HG03280 (cell line): ENCODE data around the gene HSPA12B.

Experiments used
- ATAC-seq: cut with Tn5 transposase; IDR thresholded peaks from one replicate; pipeline ENCODE4 v1.9.1; 2021; ENCODE audit warnings: mild to moderate bottlenecking, moderate library complexity; ENCODE audit not compliant: unreplicated experiment

HSPA12B gene, protein sequence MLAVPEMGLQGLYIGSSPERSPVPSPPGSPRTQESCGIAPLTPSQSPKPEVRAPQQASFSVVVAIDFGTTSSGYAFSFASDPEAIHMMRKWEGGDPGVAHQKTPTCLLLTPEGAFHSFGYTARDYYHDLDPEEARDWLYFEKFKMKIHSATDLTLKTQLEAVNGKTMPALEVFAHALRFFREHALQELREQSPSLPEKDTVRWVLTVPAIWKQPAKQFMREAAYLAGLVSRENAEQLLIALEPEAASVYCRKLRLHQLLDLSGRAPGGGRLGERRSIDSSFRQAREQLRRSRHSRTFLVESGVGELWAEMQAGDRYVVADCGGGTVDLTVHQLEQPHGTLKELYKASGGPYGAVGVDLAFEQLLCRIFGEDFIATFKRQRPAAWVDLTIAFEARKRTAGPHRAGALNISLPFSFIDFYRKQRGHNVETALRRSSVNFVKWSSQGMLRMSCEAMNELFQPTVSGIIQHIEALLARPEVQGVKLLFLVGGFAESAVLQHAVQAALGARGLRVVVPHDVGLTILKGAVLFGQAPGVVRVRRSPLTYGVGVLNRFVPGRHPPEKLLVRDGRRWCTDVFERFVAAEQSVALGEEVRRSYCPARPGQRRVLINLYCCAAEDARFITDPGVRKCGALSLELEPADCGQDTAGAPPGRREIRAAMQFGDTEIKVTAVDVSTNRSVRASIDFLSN

DNA sequence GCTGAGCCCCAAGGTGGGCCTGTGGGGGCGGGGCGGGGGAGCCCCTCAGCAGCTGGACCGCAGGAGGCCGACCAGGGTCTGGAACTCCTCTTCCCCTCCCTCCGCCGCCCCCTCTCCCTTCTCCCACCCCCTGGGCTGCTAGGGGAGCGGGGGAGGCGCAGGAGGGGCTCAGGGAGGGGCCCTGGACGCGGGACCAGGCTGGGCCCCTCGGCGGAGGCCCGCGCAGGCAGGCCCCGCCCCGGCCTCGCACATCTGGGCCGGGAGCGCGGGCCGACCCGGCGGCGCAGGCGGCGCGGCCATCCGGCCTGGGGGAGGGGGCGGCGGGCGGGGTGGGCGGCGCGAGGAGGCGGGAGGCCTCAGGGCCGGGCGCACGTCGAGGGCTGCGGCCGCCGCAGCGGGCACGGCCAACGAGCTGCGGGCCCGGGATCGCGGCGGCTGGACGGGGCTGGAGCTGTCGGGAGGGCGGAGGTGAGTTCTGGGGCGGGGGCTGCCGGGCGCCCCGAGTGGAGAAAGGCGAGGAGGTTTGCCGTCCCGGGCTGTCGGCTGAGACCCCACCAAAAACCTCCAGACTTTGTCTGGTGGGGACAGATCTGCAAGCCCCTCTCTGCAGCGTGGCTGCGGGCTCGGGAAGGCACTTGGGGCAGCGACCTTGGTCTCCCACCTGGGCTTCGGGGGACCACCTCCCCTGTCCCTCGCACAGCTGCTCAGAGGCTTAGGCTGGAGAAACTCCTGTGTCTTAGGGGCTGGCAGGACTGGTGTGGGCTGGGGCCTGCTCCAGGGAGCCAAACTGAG lies at the start of gene HSPA12B:
TSS of gene HSPA12B (plus strand) at position 359 of the 792 bp plus-strand sequence. CDS start 5,990 bp downstream, outside the sequence.
- ATAC-seq: no peak

DNA sequence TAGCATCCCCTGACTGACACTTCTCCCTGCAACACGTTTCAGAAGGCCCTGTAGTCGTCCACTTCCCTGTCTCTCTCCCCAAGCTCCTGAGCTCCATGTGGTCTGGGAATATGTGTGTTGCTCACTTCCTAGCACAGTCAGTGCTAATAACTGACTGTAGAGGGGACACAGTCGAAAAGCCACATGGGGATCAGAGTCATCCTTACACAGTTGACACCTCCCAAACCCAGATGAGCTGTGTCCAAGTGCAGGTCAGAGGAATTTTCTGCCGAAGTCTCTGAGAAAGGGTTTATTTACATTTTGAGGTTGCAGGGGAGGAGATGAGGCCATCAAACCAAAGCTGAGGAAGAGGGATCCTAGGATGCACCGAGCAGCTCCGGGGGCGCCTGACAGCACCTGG lies 47.1 kb upstream of the HSPA12B start:
- ATAC-seq: no peak

DNA sequence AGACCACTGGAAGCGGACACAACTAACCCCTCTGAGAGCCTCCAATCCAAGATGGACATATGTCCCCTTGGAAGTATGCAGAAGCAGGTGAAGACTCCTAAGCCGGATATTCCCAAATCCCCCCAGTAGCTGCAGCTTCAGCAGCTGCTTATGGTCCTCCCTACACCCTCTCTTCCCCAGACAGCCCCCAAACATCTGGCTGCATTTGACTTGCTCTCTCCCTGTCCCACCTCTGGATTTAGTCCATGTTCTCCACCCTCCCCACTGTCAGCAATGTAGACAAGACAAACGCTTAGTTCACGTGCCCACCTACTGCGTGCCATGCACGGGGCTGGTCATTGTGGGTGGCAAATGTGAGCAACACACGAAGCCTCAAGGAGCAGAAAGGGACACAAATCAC lies 46.1 kb upstream of the HSPA12B start:
- ATAC-seq: no peak

DNA sequence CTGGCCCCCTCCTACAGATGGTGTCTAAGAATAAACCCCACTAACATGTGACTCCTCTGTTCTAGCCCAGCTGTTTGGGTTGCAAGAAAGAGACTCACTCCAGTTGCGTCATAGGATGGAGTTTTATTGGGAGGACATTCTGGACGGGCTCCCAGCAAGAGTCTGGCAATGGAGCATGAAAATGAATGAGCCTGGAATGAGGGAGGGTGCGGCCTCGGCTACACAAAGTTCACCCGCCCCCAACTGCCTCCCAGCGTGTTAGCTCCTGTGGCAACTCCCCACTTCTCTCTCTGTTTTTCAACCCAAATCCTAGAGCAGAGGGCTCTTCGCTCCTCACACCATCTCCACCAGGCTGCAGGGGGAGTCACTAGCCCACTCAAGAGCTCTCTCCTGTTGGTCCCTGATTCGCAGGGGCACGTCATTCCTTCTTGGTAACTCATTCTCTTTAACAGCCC lies 45.6 kb upstream of the HSPA12B start:
- ATAC-seq: no peak

DNA sequence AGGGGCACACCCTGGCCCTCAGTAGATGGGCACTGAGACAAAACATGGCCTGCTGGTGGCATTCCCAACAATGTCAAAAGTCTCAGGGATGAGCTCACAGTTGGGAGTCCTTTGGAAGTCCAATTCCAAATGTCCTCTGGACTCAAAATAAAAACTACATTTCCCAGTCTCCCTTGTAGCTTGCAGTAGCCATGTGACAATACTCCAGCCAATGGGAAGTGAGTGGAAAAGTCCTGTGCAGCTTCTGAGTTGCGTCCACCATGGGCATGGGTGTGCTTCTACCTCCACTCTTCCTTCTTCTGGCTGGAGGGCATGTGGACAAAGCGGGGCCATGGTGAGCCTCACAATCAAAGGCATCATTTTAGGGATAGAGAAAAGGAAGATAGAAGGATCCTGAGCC lies 44.8 kb upstream of the HSPA12B start:
- no peak for ATAC-seq

DNA sequence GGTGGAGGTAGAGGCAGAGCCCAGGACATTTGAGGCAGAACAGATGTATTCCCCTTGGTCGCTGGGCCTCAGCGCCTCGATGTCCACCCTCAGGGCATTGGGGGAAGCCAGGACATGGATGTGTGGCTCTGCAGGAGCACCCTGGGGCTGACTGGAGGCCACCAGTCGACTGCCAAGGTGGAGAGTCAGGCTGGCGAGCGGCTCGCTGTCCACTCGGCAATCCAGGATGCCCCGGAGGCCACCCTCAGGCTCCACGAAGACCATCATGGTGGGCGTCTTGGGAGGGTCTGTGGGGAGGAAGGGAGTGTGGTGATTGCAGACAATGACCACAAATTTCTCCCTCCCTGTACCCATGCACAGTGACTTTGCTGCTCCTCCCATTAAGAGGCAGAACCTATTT lies 42.5 kb upstream of the HSPA12B start:
- no peak for ATAC-seq

DNA sequence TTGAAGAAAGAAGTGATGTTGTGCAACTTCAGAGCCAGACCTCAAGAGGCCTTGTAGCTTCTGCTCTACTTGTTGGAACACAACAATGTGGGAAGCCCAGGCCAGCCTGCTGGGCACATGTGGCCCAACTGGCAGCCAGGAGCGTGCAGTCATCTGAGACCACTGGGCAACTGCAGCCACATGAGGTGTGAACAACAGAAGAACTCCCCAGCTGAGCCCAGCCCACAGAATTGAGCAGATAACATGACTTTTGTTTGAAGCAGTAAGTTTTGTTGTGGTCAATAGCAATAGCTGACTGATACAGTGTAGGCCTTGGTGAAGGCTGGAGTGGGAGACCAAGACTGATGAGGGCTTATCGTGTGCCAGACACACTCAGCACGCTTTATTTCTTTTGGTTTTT lies 42.1 kb upstream of the HSPA12B start:
- ATAC-seq: no peak

DNA sequence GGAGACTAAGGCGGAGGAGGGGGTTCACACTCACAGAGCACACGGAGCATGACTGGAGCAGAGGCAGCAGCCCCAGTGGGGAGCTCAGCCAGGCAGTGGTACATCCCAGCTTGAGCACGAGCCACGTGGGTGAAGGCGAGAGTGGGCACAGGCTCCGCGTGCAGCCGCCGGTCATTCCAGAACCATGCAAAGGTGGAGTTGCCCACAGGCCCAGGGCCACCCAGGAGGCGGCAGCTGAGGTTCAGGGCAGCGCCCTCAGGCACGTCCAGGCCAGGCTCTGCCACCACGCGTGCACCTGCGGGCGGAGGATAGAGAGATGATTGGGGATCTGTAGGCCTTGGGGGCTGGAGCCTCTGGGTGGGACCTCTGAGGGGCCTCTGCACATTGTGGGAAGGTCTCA lies 41.2 kb upstream of the HSPA12B start:
- ATAC-seq: no peak

DNA sequence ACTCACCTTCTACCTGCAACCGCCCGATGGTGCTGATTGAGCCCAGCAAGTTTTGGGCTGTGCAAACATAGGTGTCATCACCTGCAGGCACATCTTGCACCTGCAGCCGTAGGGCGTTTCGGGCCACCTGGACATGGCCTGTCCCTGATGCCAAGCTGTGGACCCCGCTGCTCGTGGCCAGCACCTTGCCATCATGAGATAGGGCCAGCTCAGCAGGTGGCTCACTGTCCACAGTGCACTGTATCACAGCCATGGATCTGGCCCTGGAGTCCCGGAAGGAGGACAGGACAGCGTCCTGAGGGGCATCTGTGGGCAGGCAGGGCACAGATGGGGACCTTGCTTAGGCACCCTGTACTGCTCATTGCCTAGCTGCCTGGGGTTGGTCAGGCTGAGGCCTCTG lies 40.6 kb upstream of the HSPA12B start:
- no peak for ATAC-seq

DNA sequence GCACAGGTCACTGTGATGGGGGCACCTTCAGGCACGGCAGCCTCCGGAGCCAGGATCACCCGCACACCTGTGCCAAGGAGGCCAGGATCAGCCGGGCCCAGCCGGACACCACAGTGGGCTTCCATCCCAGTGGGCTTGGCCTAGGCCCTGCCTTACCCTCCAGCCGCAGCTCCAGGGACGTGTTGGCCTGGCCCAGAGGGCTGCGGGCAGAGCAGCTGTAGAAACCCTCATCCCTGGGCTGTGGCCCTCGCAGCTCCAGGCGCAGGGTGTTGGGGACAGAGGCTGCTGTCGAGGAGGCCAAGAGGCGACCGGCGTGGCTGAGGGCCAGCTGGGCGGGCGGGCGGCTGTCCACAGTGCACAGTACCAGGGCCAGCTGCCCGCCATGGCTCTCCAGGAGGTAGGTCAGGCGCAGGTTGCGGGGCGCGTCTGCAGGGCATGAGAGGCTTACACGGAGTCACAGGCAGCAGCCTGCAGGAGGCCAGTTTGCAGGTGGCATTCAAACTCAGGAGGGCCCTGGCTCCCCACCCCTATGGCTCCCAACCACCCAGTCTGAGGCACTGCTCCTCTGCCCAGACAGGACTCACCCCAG lies 39.7 kb upstream of the HSPA12B start:
- ATAC-seq: no peak

DNA sequence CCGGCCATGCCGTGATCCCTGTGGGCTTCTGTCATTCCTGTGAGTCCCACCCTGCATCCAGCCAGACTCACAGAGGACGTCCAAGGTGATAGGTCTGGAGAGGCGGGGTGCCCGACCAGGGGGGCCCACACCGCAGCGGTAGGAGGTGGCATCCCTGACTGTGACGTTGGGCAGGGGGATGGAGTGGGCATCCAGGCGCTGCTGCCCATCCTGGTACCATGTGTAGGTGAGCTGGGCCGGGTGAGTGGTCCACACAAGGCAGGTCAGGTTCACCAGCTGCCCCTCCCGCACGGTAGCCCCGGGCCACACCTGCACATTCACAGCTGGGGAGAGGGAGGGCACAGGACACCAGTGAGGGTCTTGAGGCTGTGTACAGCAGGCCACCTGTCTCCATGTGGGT lies 39.1 kb upstream of the HSPA12B start:
- ATAC-seq: no peak

DNA sequence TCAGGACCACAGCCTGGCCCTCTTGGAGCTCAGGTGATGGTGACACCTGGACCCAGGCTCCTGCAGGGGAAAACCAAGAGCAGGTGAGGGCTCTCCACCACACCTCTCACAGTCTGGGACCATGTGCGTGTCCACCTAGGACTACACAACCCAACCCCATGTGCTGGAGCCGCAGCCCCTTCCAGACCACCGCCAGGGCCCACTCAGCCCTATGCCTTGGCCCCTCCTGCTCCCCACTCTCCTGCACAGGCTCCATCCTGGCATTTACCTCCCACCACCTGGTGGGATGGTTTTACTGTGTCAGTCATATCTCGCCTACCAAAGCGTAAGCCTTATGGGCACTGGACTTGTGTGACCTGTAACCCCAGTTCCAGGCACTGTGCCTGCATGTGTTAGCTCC lies 37.6 kb upstream of the HSPA12B start:
- no peak for ATAC-seq

DNA sequence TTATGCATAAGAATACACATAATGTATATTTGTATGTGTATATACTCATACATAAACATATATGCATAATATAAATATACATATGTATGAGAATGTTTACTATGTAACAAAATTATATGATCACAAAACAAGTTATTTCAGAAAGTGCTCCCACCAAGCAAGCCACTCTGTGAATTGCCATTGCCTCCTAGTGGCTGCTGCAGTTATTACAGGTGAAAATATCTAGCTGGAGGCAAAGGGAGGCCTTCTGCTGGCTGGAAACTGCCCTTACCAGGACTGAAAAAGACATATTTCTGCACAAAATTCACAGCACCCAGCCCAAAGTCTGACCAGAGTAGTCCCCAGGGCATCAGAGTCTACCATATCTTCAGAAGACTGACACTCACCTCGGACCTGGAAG lies 36.3 kb upstream of the HSPA12B start:
- ATAC-seq: no peak

DNA sequence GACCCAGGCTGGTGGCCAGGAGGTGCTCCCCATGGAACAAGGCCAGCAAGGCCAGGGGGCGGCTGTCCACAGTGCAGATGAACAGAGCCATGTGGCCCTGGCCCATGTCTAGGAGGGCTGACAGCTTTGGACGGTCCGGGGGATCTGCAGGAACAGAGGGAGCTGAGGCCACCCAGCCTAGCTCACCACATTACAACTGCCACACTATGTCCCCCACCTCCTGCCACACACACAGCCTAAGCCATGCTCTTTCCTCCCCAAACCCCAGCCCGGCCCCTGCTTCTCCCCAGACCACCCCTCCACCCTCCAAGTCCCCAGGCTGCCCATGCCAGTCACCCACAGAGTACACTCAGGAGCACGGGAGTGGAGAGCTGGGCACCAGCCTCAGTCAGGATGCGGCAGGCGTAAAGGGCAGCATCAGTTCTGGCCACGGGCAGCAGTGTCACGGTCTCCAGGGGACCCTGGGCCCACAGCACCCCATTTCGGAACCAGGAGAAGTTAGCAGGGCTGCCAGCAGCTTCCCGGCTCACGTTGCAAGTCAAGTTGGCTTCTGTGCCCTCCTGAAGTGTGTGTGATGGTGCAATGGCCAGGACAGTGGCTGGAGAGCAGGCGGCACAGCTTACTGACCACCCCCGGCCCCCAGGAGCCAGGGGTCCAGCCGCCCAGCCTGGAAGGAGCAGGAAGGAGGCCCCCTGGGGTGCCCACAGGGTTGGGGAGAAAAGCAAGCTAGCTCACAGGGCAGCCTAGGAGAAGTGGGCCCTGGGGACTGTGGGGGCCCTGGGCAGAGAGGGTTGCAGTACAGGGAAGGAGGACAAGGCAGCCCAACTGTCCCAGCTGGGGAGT lies 35.5 kb upstream of the HSPA12B start:
- no peak for ATAC-seq

DNA sequence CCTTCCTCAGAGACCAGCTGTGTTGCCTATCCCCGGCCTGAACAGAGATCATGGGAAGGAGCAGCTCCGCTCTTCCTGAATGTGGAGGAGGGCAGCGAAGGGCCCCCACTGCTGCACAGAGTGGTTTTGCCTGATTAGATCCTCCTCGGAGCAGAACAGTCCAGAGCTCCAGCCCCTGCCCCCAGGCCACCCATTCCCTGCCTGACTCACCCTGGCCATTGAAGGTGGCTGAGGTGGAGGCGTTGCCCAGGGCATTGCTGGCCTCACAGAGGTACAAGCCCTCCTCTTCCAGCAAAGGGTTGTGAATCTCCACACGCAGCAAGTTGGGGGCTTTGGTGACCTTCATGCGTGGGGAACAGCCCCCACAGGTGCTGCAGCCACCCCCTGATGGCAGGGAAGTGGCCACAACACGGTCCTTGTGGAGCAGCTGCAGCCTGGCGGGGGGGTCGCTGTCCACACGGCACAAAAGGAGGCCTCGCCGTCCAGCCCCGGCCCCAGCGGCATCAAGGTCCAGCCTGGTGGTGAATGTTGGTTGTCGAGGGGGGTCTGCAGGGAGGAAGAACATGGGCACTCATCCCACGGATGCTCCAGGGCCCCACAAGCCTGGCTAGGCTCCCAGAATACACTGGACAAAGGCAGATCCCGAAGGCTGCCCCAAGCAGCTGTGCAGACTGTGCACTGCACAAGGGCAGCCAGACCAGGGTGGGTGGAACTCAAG lies 34.7 kb upstream of the HSPA12B start:
- ATAC-seq: no peak

DNA sequence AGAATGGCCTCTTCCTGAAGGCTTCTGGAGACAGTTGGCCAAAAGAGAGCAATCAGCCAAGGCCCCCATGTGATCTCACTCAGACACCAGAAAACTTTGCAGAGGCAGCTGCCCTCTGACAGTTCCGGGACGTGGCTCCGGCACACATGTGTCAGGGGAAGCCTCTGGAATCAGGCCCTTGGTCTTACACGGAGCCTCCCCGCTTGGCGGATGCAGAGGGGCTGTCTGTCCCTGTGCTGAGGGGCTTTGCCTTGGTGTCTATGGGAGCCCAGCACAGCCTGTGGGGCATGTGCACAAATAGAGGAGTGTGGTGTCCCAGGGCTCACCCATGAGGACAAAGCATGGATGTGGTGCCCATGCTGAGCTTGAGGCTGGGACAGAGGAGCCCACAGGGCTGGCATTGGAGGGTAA lies 33.9 kb upstream of the HSPA12B start:
- no peak for ATAC-seq

DNA sequence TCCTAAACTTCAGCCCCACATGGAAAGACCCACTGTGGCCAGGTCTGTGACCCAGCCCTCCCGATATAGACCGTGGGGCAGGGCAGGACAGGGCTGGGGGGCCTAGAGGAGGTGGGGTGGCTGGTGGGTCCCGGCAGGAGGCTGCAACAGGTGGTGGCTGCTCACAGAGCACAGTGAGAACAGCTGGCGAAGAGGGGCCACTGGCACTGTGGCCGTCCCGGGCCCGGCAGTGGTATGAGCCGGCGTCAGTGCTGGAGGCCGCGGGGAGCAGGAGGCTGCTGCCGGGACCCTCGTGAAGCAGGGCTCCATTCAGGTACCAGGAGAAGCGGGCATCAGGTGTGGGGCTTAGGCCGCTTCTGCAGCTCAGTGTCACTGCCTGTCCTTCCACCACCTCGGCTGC lies 33.4 kb upstream of the HSPA12B start:
- no peak for ATAC-seq

DNA sequence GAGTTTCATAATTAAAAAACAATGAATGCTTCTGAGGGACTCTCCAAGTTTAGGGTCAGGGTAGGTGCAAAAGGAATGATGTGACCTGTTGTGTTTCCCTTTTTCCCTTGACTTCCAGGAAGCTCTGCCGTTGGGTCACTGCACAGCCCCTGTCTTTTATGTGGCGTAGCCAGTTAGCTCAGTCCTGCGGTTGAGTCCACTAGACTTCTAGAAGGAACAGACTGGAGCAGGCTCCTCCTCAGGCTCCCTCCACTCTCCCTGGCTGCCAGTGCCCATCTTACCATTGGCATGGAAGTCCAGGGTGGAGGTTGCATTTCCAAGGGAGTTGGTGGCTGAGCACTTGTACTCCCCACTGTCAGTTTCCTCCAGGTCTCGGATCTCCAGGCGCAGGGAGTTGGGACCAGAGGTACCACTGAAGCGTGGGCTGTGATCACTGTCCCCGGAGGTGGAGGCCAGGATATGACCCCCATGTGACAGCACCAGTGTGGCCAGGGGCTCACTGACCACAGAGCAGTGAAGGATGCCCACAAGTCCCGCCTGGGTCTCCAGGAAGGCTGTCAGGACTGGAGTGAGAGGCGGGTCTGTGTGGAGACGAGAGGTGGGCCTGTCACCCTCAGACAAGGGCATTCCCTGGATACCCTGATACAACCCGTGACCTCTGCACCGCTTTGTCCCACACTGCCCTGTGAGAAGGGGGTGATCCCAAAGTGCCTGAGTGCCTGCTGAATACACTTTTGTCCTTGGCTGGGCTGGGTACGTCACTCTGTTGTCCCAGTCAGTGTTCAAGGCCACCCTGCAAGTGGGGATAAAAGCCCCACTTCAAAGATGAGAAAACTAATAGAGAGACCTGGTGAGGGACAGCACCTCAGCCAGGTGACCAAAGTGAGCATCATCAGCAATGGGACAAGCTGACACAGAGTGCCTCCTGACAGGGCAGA lies 31.2 kb upstream of the HSPA12B start:
- ATAC-seq: no peak
